C1 segment of cervical spinal cord (tissue), 14 donors: ENCODE results near the gene ADIPOR2.

Experiments used
- DNase-seq, 14 donors: peaks; one replicate each; lab custom pipeline; 2025; lab: John Stamatoyannopoulos, UW

Gene ADIPOR2

GRCh38 chr12:1690578-1691122 is at the start of gene ADIPOR2:
ADIPOR2 (plus strand) TSS chr12:1691070; CDS start chr12:1754344, 63,274 bp downstream.
- peak; percentile 73 to 96 (median 92) for DNase-seq

DNA sequence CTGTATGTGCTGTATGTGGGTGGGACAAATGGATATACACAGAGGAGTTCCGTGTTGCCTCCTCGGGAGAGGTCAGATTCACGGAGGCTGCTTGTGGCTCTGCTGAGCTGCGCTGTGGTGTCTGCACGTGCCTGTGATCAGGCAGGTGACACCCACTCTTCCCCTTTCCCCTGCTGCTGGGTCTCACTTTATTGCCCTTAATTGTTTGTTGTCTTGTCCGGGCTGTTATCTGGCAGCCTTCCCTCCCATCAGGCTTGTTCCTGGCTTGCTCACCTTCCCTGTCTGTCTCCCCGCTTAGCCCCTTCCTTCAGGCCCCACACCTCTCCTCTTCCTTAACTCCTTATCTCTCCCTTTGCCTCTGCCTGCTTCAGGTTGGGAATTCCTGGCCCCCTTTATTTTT is 48.4 kb upstream of the ADIPOR2 start:
- no peak for DNase-seq

DNA sequence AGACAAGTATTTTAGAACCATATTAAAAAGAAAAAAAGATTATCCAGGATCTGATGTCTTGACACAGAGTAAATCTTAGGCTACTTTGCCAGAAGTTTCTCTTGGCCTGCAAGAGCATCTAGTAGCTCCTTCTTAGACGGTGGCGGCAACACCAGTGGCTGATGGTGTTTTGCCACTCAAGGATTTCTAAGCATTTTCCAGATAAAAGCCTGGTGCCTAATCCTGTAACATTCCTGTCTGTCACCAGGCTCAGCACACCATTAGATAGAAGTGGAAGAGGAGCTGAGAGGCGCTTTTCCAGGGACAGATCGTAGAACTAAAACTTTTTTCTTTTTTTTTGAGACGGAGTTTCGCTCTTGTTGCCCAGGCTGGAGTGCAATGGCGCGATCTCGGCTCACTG is 47.8 kb upstream of the ADIPOR2 start:
- no peak for DNase-seq

GRCh38 chr12:1643905-1644533 is 46.9 kb upstream of the ADIPOR2 start:
- no peak for DNase-seq

- peak in 13 of 14 donors; percentile 15 to 90 (median 75) for DNase-seq
Observed at GRCh38 chr12:1644534-1645438, 46.1 kb upstream of the ADIPOR2 start.

DNA sequence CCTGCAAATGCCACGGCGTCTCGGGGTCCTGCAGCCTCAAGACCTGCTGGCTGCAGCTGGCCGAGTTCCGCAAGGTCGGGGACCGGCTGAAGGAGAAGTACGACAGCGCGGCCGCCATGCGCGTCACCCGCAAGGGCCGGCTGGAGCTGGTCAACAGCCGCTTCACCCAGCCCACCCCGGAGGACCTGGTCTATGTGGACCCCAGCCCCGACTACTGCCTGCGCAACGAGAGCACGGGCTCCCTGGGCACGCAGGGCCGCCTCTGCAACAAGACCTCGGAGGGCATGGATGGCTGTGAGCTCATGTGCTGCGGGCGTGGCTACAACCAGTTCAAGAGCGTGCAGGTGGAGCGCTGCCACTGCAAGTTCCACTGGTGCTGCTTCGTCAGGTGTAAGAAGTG is 45.1 kb upstream of the ADIPOR2 start:
- no peak for DNase-seq

GRCh38 chr12:1646569-1647284 is 44.1 kb upstream of the ADIPOR2 start:
- no peak for DNase-seq

GRCh38 chr12:1647285-1647669 is 43.6 kb upstream of the ADIPOR2 start:
- no peak for DNase-seq

GRCh38 chr12:1650260-1650977 is 40.5 kb upstream of the ADIPOR2 start:
- no peak for DNase-seq

- DNase-seq: no peak
Observed at GRCh38 chr12:1650978-1651361, 39.9 kb upstream of the ADIPOR2 start.

DNA sequence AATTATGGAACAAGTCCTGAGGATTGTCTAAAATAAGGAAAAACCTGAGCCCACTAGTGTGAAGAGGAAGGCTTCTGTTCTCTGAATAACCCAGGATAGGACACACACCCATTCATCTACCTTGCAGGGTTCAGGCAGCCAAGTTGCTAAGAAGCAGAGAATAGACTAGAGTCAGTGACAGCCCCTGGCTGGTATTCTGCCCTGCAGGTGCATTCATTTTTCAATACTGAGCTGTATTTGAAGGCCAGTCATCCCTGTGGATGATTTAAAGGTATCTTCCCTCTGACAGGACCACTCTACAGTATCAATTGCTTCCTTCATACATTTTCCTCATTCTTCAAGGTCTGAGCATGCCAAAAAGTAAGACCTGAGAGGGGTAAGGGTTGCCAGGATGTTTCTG is 38.9 kb upstream of the ADIPOR2 start:
- no peak for DNase-seq

- DNase-seq: no peak
Observed at GRCh38 chr12:1655225-1655788, 35.6 kb upstream of the ADIPOR2 start.

GRCh38 chr12:1656902-1657301 is 34.0 kb upstream of the ADIPOR2 start:
- DNase-seq: peak in 3 of 14 donors; percentile 22 to 28 (median 24)

GRCh38 chr12:1657688-1658087 is 33.2 kb upstream of the ADIPOR2 start:
- DNase-seq: no peak

GRCh38 chr12:1660304-1661187 is 30.3 kb upstream of the ADIPOR2 start:
- DNase-seq: peak in 8 of 14 donors; percentile 38 to 79 (median 61)

DNA sequence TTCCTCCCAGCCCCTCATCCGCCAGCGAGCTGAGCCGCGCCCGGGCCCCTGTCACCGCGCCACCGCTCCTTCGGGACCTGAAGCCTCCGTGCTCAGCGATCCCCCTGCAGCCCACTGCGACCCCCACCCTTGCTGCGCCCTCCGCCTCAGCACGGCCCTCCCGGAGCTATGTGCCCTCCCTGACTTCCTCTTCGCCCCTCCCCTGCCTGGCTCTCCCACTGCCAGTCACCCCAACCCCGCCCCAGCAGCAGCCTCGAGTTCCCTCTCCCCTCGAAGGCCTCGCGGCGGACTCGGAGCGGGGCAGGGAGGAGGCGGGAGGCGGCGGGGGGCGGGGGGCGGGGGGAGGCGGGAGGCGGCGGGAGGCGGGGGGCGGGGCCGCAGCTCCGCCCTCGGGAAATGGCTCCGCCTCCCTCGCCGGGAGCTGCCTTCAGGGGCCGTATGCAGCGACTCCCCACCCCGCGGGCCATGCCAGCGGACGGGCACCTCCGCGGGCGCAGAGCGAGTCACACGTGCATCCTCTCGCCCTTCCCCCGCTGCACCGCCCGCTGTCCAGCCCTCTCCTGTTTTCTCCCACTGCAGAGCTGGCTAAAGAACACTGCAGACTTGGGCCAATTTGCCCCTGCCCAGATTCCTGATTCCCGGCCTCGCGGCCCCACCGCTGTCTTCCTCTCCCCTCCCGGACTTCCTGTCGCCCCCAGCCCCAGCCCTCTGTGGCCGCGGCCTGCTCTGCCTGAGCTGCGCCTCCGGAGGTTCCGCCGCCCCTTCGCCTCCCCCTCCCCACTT is 29.1 kb upstream of the ADIPOR2 start:
- DNase-seq: peak in 13 of 14 donors; percentile 55 to 97 (median 94)

GRCh38 chr12:1662761-1663439 is 28.0 kb upstream of the ADIPOR2 start:
- no peak for DNase-seq

DNA sequence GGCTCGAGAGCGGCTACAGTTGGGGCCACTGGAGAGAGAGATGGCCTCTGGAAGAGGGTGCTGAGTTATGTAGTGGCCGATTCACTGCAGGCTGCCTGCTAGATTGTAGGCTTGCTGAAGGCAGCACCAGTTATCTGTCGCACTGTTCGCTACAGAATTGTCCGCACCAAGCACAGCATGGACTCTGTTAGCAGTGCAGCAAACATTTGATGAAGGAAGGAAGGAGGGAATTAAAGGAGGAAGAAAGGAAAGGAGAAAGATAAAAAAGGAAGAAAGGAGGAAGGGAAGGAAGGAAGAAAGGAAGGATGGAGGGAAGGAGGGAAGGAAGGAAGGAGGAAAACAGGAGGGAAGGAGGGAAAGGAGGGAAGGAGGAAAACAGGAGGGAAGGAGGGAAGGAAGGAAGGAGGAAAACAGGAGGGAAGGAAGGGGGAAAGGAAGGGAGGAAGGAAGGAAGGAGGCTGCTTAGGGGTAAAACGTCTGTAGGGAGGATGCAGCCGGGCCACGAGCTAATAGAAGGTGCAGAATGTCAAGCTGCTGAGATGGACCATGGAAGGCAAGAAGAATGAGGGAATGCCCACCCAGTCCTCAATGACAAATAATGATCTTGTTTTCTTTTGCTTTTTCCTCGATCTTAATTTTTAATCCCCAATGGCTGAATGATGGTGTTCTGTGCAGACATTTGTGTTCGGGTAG is 27.3 kb upstream of the ADIPOR2 start:
- no peak for DNase-seq
